GM04504 (cell line): Measurements from ENCODE around the gene ACP6.
"Not testable (repeated sequence)": the region's sequence is repeated elsewhere in the genome, so short reads cannot be mapped to it uniquely, and the experiment has no call there.

ENCODE experiments used
- DNase-seq: peaks from one replicate; pipeline ENCODE4 v3.0.0-alpha.2; 2012; ENCODE audit warnings: low read depth

Gene ACP6

GRCh38 chr1:147670319-147671001 lies at the start of gene ACP6:
ACP6 (minus strand) TSS chr1:147670524; CDS start chr1:147670048, 476 bp downstream.
- DNase-seq: peak; percentile 75

GRCh38 chr1:147719711-147720225 lies 49.4 kb upstream of the ACP6 start:
- DNase-seq: no peak

- DNase-seq: no peak
Observed at GRCh38 chr1:147719029-147719698, 48.8 kb upstream of the ACP6 start.

GRCh38 chr1:147717706-147718097 lies 47.4 kb upstream of the ACP6 start:
- DNase-seq: no peak

- DNase-seq: no peak
Observed at GRCh38 chr1:147717051-147717705, 46.9 kb upstream of the ACP6 start.

GRCh38 chr1:147712605-147713004 lies 42.3 kb upstream of the ACP6 start:
- no peak for DNase-seq

- DNase-seq: peak; percentile 36
Observed at GRCh38 chr1:147700042-147701006, 30.0 kb upstream of the ACP6 start.

GRCh38 chr1:147699686-147700041 lies 29.3 kb upstream of the ACP6 start:
- DNase-seq: no peak

- no peak for DNase-seq
Observed at GRCh38 chr1:147683163-147683763, 12.9 kb upstream of the ACP6 start.

GRCh38 chr1:147680608-147681235 lies 10.4 kb upstream of the ACP6 start:
- not testable (repeated sequence) for DNase-seq

GRCh38 chr1:147677681-147678080 lies 7.4 kb upstream of the ACP6 start:
- not testable (repeated sequence) for DNase-seq

GRCh38 chr1:147676311-147677085 lies 6.2 kb upstream of the ACP6 start:
- no peak for DNase-seq

GRCh38 chr1:147673816-147674215 lies 3.5 kb upstream of the ACP6 start:
- no peak for DNase-seq

- no peak for DNase-seq
Observed at GRCh38 chr1:147673406-147673805, 3.1 kb upstream of the ACP6 start.

GRCh38 chr1:147669469-147670318 lies 630 bp downstream of the ACP6 start:
- DNase-seq: no peak

GRCh38 chr1:147665521-147665920 lies 4.8 kb downstream of the ACP6 start:
- DNase-seq: no peak

- DNase-seq: no peak
Observed at GRCh38 chr1:147664206-147664605, 6.1 kb downstream of the ACP6 start.

- no peak for DNase-seq
Observed at GRCh38 chr1:147654511-147654910, 15.8 kb downstream of the ACP6 start.

- no peak for DNase-seq
Observed at GRCh38 chr1:147652306-147652705, 18.0 kb downstream of the ACP6 start.
